ENCODE results near the gene GAREM2. TPM values are rescaled to one million over a fixed set of nuclear protein-coding genes. Genes with fewer than 3 reads are reported as not detected.

The GAREM2 gene
- total RNA-seq, 1 experiment from 2014 or later, result 12.8 TPM

- DNase-seq (ENCODE audit: low spot score), result no peak
- in situ Hi-C loops (cut with HindIII; ENCODE audit: low sequenced_read_pairs), result no loop called here
Measured at GRCh38 chr2:26185304-26185928, 12.5 kb downstream of the GAREM2 start.

GRCh38 chr2:26185954-26186770, 13.3 kb downstream of the GAREM2 start:
- in situ Hi-C loops (cut with HindIII; ENCODE audit: low sequenced_read_pairs), result no loop called here
- no peak for DNase-seq (ENCODE audit: low spot score)

- no peak for DNase-seq (ENCODE audit: low spot score)
- in situ Hi-C loops (cut with HindIII; ENCODE audit: low sequenced_read_pairs), result no loop called here
Measured at GRCh38 chr2:26187114-26187513, 14.2 kb downstream of the GAREM2 start.

GRCh38 chr2:26187537-26188104, 14.7 kb downstream of the GAREM2 start:
- in situ Hi-C loops (cut with HindIII; ENCODE audit: low sequenced_read_pairs), result no loop called here
- DNase-seq (ENCODE audit: low spot score), result no peak

- in situ Hi-C loops (cut with HindIII; ENCODE audit: low sequenced_read_pairs), result no loop called here
- no peak for DNase-seq (ENCODE audit: low spot score)
Measured at GRCh38 chr2:26189123-26189522, 16.2 kb downstream of the GAREM2 start.

GRCh38 chr2:26189751-26190150, 16.9 kb downstream of the GAREM2 start:
- in situ Hi-C loops (cut with HindIII; ENCODE audit: low sequenced_read_pairs), result no loop called here
- no peak for DNase-seq (ENCODE audit: low spot score)

GRCh38 chr2:26190369-26190768, 17.5 kb downstream of the GAREM2 start:
- in situ Hi-C loops (cut with HindIII; ENCODE audit: low sequenced_read_pairs), result no loop called here
- DNase-seq (ENCODE audit: low spot score), result no peak

- DNase-seq (ENCODE audit: low spot score), result no peak
- in situ Hi-C loops (cut with HindIII; ENCODE audit: low sequenced_read_pairs), result no loop called here
Measured at GRCh38 chr2:26191316-26192159, 18.6 kb downstream of the GAREM2 start.

- DNase-seq (ENCODE audit: low spot score), result no peak
- in situ Hi-C loops (cut with HindIII; ENCODE audit: low sequenced_read_pairs), result no loop called here
Measured at GRCh38 chr2:26193578-26194231, 20.8 kb downstream of the GAREM2 start.

- DNase-seq (ENCODE audit: low spot score), result no peak
- in situ Hi-C loops (cut with HindIII; ENCODE audit: low sequenced_read_pairs), result no loop called here
Measured at GRCh38 chr2:26195040-26195984, 22.4 kb downstream of the GAREM2 start.

GRCh38 chr2:26196683-26197418, 24.0 kb downstream of the GAREM2 start:
- in situ Hi-C loops (cut with HindIII; ENCODE audit: low sequenced_read_pairs), result no loop called here
- no peak for DNase-seq (ENCODE audit: low spot score)

- in situ Hi-C loops (cut with HindIII; ENCODE audit: low sequenced_read_pairs), result no loop called here
- DNase-seq (ENCODE audit: low spot score), result no peak
Measured at GRCh38 chr2:26197516-26197915, 24.6 kb downstream of the GAREM2 start.

- in situ Hi-C loops (cut with HindIII; ENCODE audit: low sequenced_read_pairs), result no loop called here
- no peak for DNase-seq (ENCODE audit: low spot score)
Measured at GRCh38 chr2:26202981-26203490, 30.1 kb downstream of the GAREM2 start.

- in situ Hi-C loops (cut with HindIII; ENCODE audit: low sequenced_read_pairs), result no loop called here
- no peak for DNase-seq (ENCODE audit: low spot score)
Measured at GRCh38 chr2:26203906-26204305, 31.0 kb downstream of the GAREM2 start.

GRCh38 chr2:26212011-26212410, 39.1 kb downstream of the GAREM2 start:
- no peak for DNase-seq (ENCODE audit: low spot score)
- in situ Hi-C loops (cut with HindIII; ENCODE audit: low sequenced_read_pairs), result no loop called here

GRCh38 chr2:26214759-26215158, 41.9 kb downstream of the GAREM2 start:
- in situ Hi-C loops (cut with HindIII; ENCODE audit: low sequenced_read_pairs), result no loop called here

GRCh38 chr2:26215833-26216232, 42.9 kb downstream of the GAREM2 start:
- DNase-seq (ENCODE audit: low spot score), result no peak
- in situ Hi-C loops (cut with HindIII; ENCODE audit: low sequenced_read_pairs), result no loop called here

More at GRCh38 chr2:26214759-26215158, 41.9 kb downstream of the GAREM2 start:
- no peak for DNase-seq (ENCODE audit: low spot score)
